Tibial nerve (tissue), 4 donors: ENCODE data around the gene SERPINC1.

Experiments used
- CTCF ChIP-seq, 5 experiments: fragments of 200-600 bp in 3 of 5; fragments of 450-650 bp in 2 of 5; sonication (generic) in 3 of 5; IDR thresholded peaks; one replicate each; pipeline ENCODE4 v1.5.1; 2016 to 2019; ENCODE audit warnings: antibody characterized with exemption in 5 of 5, mild to moderate bottlenecking in 3 of 5, moderate library complexity in 2 of 5
- EP300 ChIP-seq, 2 donors: sonication (generic); formaldehyde crosslinking; IDR thresholded peaks; one replicate each; pipeline ENCODE4 v1.6.1; 2017; ENCODE audit warnings: antibody characterized with exemption in 2 of 2, mild to moderate bottlenecking in 1 of 2
- POLR2A ChIP-seq, 2 donors: fragments of 450-650 bp; IDR thresholded peaks; one replicate each; pipeline ENCODE4 v1.6.1; 2017; ENCODE audit warnings: antibody characterized with exemption in 2 of 2, mild to moderate bottlenecking in 2 of 2, moderate library complexity in 2 of 2

- TF ChIP-seq POLR2A (IDR thresholded peaks at IDR 0.05) = no peak
- no peak for TF ChIP-seq CTCF (IDR thresholded peaks at IDR 0.05)
- no peak for TF ChIP-seq EP300 (IDR thresholded peaks at IDR 0.05)
Observed at GRCh38 chr1:173856014-173856413, 61.1 kb downstream of the SERPINC1 start.
